Hepatocyte (in vitro differentiated cells): ENCODE data around the gene CARMIL3. TPM values are rescaled to one million over a fixed set of nuclear protein-coding genes. Genes with fewer than 3 reads are reported as not detected.

Source experiments
- DNase-seq: peaks from one replicate; pipeline ENCODE4 v3.0.0-alpha.2; 2016; ENCODE audit warnings: low spot score
- H2AFZ ChIP-seq: fragments of 200-600 bp; sonication (generic); 2 replicates; pipeline ENCODE4 v1.6.0; 2016; ENCODE audit warnings: antibody characterized with exemption, mild to moderate bottlenecking
- H3K27ac ChIP-seq: fragments of 200-600 bp; sonication (generic); 2 replicates; pipeline ENCODE4 v1.5.1; 2016; ENCODE audit warnings: mild to moderate bottlenecking
- H3K27me3 ChIP-seq: fragments of 200-600 bp; sonication (generic); 2 replicates; pipeline ENCODE4 v1.6.1; 2016
- H3K36me3 ChIP-seq: fragments of 200-600 bp; sonication (generic); replicated peaks from 2 replicates; pipeline ENCODE4 v1.5.1; 2016; ENCODE audit warnings: low read depth; ENCODE audit not compliant: insufficient read depth
- H3K4me1 ChIP-seq: fragments of 200-600 bp; sonication (generic); 2 replicates; pipeline ENCODE4 v1.5.1; 2016; ENCODE audit warnings: mild to moderate bottlenecking, moderate library complexity; ENCODE audit not compliant: insufficient read depth
- H3K4me2 ChIP-seq: fragments of 200-600 bp; sonication (generic); 2 replicates; pipeline ENCODE4 v1.6.0; 2016
- H3K4me3 ChIP-seq: fragments of 200-600 bp; sonication (generic); 2 replicates; pipeline ENCODE4 v1.5.1; 2016; ENCODE audit warnings: mild to moderate bottlenecking
- H3K79me2 ChIP-seq: fragments of 200-600 bp; sonication (generic); 2 replicates; pipeline ENCODE4 v1.6.0; 2017; ENCODE audit warnings: mild to moderate bottlenecking
- H3K9me2 ChIP-seq: fragments of 200-600 bp; sonication (generic); replicated peaks from 2 replicates; pipeline ENCODE4 v1.6.0; 2017; ENCODE audit warnings: mild to moderate bottlenecking; ENCODE audit not compliant: insufficient read depth
- H3K9me3 ChIP-seq: fragments of 200-600 bp; sonication (generic); 2 replicates; pipeline ENCODE4 v1.5.1; 2016; ENCODE audit warnings: low read depth, mild to moderate bottlenecking
- H4K20me1 ChIP-seq: fragments of 200-600 bp; sonication (generic); 2 replicates; pipeline ENCODE4 v1.6.0; 2016; ENCODE audit warnings: mild to moderate bottlenecking; ENCODE audit not compliant: insufficient read depth, poor library complexity, severe bottlenecking
- CTCF ChIP-seq: fragments of 200-600 bp; sonication (generic); IDR thresholded peaks from 2 replicates; pipeline ENCODE4 v1.5.1; 2016; ENCODE audit warnings: antibody characterized with exemption, mild to moderate bottlenecking; ENCODE audit not compliant: poor library complexity
- EZH2 ChIP-seq: fragments of 200-600 bp; sonication (generic); IDR thresholded peaks from 2 replicates; pipeline ENCODE4 v1.6.1; 2016; ENCODE audit warnings: antibody characterized with exemption, mild to moderate bottlenecking, borderline replicate concordance
- EZH2phosphoT487 ChIP-seq: fragments of 200-600 bp; sonication (generic); IDR thresholded peaks from one replicate; pipeline ENCODE4 v1.6.1; 2018; ENCODE audit warnings: antibody characterized with exemption, mild to moderate bottlenecking, low read depth, moderate library complexity; ENCODE audit not compliant: unreplicated experiment, severe bottlenecking
- WGBS: methylation state at CpG from one replicate; pipeline ENCODE4 v1.1.6; 2016; ENCODE audit warnings: low lambda C conversion rate; ENCODE audit errors: missing lambda C conversion rate; 5-methylcytosine and 5-hydroxymethylcytosine counted together
- polyA plus RNA-seq: library from polyadenylated mRNA; unstranded; fragments of >200 nt; fragmentation: Nextera tagmentation; extraction: Ambion mirVana; gene quantifications from 2 replicates; pipeline ENCODE4 v1.2.1, GENCODE V29; 2016
- total RNA-seq: library from RNA; depleted of rRNA; stranded (reverse); fragments of >200 nt; gene quantifications from 2 replicates; pipeline ENCODE4 v1.2.3, GENCODE V29; 2014

The CARMIL3 gene
- total and polyA plus RNA-seq, 2 experiments from 2014 or later = 0.37 TPM; not detected in 1

GRCh38 chr14:24060443-24060842 is 8.6 kb downstream of the CARMIL3 start:
- TF ChIP-seq EZH2 (no peak), CTCF (no peak), EZH2phosphoT487 (no peak)
- no peaks in the 10 kb centered on the region for H3K27me3 ChIP-seq
- H3K27ac ChIP-seq = no peak overlapping the region
- H2AFZ ChIP-seq = no peak overlapping the region
- H3K36me3 ChIP-seq = no peaks in the 10 kb centered on the region
- no peaks in the 10 kb centered on the region for H3K4me1 ChIP-seq
- no peaks in the 10 kb centered on the region for H3K79me2 ChIP-seq
- H3K9me2 ChIP-seq = no peaks in the 10 kb centered on the region
- no peak for DNase-seq
- H3K9me3 ChIP-seq = no peaks in the 10 kb centered on the region
- no peak overlapping the region for H3K4me2 ChIP-seq
- WGBS = 91% methylated on average over 10 of the region's 10 CpGs
- no peak overlapping the region for H3K4me3 ChIP-seq
- H4K20me1 ChIP-seq = no peaks in the 10 kb centered on the region

- Histone ChIP-seq H3K4me1 (no peaks in the 10 kb centered on the region), H3K36me3 (no peaks in the 10 kb centered on the region), H3K4me2 (no peak overlapping the region), H4K20me1 (no peaks in the 10 kb centered on the region), H2AFZ (no peak overlapping the region), H3K9me2 (no peaks in the 10 kb centered on the region), H3K9me3 (no peaks in the 10 kb centered on the region), H3K27me3 (no peaks in the 10 kb centered on the region), H3K27ac (no peak overlapping the region), H3K79me2 (no peaks in the 10 kb centered on the region), H3K4me3 (no peak overlapping the region)
- no peak for DNase-seq
- TF ChIP-seq EZH2 (no peak), EZH2phosphoT487 (no peak)
- 96% methylated on average over 7 of the region's 7 CpGs for WGBS
Observed at GRCh38 chr14:24060984-24061913, 9.4 kb downstream of the CARMIL3 start.

- DNase-seq = no peak
- Histone ChIP-seq H3K79me2 (no peaks in the 10 kb centered on the region), H4K20me1 (no peaks in the 10 kb centered on the region), H3K9me2 (no peaks in the 10 kb centered on the region), H3K4me3 (no peak overlapping the region), H3K4me1 (peaks cover 4% of the 10 kb centered on the region), H3K27me3 (no peaks in the 10 kb centered on the region), H3K36me3 (no peaks in the 10 kb centered on the region), H3K4me2 (no peak overlapping the region), H2AFZ (no peak overlapping the region), H3K9me3 (no peaks in the 10 kb centered on the region), H3K27ac (no peak overlapping the region)
- 85% methylated on average over 14 of the region's 14 CpGs for WGBS
- TF ChIP-seq EZH2phosphoT487 = no peak
- no peak for TF ChIP-seq EZH2
- no peak for TF ChIP-seq CTCF
Observed at GRCh38 chr14:24062216-24062980, 10.6 kb downstream of the CARMIL3 start.

- no peak for DNase-seq
- Histone ChIP-seq H3K9me3 (no peaks in the 10 kb centered on the region), H3K4me2 (no peak overlapping the region), H4K20me1 (no peaks in the 10 kb centered on the region), H3K9me2 (no peaks in the 10 kb centered on the region), H3K27ac (no peak overlapping the region), H3K27me3 (no peaks in the 10 kb centered on the region), H3K4me1 (peaks cover 4% of the 10 kb centered on the region), H3K79me2 (no peaks in the 10 kb centered on the region), H2AFZ (no peak overlapping the region), H3K36me3 (no peaks in the 10 kb centered on the region), H3K4me3 (no peak overlapping the region)
- 84% methylated on average over 4 of the region's 4 CpGs for WGBS
- TF ChIP-seq EZH2phosphoT487 = no peak
- TF ChIP-seq EZH2 = no peak
- no peak for TF ChIP-seq CTCF
Observed at GRCh38 chr14:24063263-24063836, 11.5 kb downstream of the CARMIL3 start.
